Erythroblast (primary cell): ENCODE data around the gene NCAPD3.

Experiments used
- GATA1 ChIP-seq: IDR thresholded peaks from 2 replicates; pipeline ENCODE4 v1.6.1; 2011; ENCODE audit warnings: low read depth, mild to moderate bottlenecking, control low read depth, low read length, moderate library complexity
- POLR2A ChIP-seq: IDR thresholded peaks from 2 replicates; pipeline ENCODE4 v1.6.1; 2011; ENCODE audit warnings: mild to moderate bottlenecking, low read length

GRCh38 chr11:134173296-134173695 lies 50.5 kb downstream of the NCAPD3 start:
- no peak for TF ChIP-seq POLR2A
- TF ChIP-seq GATA1: no peak
